GM21576 (cell line): ENCODE measurements around the gene GTF2F2.
"Not testable (repeated sequence)": the region's sequence is repeated elsewhere in the genome, so short reads cannot be mapped to it uniquely, and the experiment has no call there.

Experiments used
- ATAC-seq: cut with Tn5 transposase; IDR thresholded peaks from one replicate; pipeline ENCODE4 v1.9.1; 2021; ENCODE audit warnings: mild to moderate bottlenecking, moderate library complexity; ENCODE audit not compliant: unreplicated experiment

The GTF2F2 gene

DNA sequence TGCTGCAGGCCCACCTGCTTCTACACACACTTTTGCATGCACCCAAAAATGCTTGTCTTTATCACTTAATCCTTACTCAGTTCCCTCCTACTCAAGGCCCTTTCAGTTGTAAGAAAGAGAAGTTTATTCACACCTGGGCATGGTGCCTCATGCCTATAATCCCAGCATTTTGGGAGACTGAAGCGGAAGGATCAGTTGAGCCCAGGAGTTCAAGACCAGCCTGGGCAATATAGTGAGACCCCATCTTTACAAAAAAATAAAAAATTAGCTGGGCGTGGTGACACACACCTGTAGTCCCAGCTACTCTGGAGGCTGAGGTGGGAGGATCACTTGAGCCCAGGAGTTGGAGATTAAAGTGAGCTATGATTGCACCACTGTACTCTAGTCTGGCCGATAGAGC lies 178.2 kb downstream of the GTF2F2 start:
- ATAC-seq = not testable (repeated sequence)

DNA sequence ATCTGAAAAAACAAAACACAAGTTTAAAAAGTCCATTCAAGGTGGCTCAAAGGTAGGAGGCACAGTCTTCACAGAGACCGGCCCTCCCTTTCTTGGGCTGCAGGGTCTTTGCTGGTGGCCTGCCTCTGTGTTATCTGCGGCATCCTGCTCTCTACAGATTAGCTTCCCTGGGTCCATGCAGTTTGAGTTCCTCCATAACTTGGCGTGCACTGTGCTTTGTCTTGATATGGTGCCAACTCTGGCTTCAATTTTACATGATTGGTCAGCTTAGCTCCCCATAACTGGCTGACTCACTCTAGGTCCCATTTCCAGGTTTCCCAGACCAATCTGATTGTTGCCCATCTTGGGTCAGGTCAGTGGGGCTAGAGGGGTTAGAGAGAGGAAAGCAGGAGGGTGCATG lies 178.9 kb downstream of the GTF2F2 start:
- ATAC-seq = no peak

DNA sequence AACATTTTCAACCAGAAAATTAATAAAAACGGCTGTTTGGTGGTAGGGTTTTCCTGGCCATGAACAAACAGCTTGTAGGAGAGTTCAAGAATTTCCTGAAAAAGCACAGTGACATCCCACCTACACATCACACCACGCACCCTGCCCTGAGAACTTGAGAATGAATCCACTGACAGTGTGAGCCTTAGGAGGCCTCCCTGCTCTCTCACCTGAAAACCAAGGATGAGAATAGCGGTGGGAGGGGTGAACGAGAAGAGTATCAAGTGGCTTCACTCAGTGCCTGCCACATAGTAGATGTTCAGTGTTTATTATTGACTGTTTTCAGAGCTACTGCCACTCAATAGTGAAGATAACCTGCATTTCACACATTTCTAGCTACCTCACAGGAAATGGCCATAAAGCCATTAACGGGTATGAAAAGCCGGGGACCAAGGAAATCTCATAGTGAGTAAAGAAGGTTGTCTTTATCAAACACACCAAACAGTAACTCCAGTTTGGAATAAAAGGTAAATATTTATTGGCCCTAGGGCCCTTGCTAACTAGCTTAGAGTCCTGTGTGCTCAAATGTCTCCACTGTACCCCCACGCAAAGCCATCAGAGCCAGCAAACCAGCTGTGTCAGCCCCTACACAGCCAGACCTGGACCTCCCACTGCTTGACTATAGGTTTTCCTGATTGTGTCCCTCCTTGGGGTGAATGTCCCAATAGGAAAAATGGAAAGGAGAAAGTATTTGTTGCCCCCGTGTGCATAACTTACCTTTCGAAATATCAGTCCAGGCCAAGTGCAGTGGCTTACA lies 180.1 kb downstream of the GTF2F2 start:
- ATAC-seq = no peak

DNA sequence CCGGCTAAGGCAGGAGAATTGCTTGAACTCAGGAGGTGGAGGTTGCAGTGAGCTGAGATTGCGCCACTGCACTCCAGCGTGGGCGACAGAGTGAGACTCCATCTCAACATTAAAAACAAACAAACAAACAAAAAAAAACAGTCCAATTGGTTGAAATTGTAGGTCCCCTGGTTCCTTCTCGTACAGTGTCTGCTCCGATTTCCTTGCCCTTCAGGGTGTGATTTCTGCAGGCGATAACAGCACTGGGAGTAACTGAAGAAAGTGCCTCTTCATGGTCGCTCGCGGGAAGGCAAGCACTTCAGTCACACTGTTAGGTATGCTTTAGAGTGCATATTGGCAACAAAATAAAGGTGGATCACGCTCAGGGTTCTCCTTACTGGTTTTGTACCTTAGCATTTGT lies 181.0 kb downstream of the GTF2F2 start:
- no peak for ATAC-seq

DNA sequence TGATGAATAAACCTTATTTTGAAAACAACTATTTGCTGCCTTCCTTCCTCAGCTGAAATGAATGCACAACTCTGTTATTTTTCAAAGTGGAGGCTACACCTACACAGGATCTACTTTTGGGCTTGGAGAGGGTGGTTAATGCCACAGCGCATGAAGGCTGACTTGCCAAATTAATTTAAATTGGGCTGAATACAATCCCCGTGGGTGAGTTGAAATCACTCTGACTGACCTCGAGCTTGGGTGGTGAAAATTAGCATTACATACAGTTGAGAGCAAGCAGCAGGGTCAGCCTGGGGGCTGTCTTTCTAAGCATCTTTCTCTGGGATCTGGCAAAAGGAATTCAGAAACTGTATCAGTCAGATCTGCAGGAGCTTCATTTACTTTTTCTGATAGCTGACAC lies 182.2 kb downstream of the GTF2F2 start:
- ATAC-seq = no peak

DNA sequence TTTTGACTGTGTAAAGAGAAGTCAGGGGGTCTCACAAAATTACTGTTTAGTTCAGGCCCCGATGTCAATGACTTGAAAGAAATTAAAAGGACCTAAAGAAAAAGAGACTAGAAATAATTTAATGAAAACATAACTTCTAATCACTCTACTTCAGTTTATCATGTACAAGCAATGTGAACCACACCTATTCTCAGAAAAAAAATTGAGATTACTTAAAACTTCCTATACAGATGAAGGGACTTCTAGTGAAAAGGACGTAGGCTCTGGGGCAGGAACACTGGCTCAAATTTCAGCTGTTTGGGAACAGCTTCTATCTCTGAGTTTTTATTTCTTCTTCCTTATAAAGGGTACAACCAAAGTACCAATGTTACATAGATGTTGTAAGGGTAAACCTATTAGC lies 182.7 kb downstream of the GTF2F2 start:
- ATAC-seq = no peak

DNA sequence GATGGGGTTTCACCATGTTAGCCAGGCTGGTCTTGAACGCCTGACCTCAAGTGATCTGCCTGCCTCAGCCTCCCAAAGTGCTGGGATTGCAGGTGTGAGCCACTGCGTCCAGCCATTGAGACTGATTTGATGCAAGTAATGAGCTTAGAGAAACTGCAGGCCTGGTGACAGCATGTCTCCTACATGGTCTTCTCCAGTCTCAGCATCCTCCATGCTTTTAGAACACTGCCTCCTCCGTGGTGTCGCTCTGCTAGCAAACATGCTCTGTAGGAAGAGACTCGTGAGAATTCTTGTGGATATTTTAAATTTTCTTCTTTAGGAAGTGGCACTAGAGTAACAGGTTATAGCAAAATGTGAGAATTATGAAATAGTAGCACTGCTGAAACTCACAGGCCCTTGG lies 183.6 kb downstream of the GTF2F2 start:
- ATAC-seq = no peak

DNA sequence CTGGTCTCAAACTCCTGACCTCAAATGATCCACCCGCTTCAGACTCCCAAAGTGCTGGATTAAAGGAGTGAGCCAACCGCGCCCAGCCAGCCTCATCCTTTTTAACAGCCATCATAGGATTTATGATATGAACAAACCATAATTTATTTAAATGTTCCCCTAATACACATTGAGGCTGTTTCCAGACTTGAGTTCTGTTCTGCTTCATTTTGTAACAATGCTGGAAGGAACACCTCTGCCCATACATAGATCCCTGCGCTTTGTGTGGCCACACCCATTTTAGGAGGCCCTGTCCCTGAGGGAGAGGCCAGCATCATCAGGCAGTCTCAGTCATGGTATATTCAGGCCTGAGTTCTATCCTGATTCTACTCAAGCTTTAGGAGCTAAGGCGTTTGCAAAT lies 184.8 kb downstream of the GTF2F2 start:
- ATAC-seq = no peak

DNA sequence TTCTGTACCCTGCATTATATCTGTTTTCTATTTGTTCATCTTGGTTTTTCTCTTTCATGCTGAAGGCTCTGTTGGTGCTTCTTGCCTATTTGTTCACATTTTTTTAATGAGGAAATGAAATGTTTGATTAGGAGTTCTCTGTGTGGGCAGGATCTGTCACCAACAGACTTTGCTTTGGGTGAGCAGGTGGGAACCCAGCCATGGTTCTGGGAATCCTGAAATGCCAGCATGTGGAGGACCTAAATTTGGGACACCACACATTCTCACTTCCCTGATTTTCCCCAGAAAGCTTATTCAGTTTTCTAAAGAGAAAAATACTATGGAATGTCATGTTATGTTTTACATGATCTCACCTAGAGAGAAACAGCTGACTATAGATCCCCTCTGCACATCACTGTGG lies 186.7 kb downstream of the GTF2F2 start:
- ATAC-seq = no peak

DNA sequence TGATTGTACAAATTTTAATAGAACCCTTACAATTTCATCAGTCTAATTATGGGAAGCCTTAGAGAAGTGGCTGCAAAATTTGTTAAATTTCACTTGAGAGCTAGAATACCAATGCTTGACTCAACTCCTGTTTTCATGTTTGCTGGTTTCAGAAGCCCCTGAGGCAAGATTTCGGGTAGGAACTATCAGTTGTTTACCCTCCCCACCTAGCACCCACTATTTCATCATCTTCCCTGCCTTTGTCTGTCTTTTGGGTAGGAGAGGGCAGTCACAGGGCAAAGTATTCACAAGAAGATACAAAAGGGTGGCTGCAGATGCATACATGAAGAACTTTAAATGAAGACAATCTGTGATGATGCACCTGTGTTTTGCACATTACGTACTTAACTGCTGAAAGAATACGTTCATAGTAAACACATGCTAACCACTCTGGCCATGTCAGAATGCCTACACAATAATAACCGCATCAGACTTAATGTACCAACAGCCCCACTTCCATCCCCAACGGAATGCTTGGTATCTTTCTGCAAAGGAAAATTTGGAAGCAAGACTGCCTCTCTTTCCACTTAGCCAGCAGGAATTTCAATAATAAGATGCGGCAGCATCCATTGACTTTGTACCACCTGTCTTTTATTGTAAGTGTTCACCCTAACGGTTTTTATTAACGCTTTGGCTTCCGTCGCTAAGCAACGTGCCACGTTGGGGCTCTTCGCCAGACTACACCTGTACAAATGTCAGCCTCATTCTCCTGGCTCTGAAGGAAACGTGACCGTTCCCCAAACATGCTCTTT lies 190.2 kb downstream of the GTF2F2 start:
- no peak for ATAC-seq

DNA sequence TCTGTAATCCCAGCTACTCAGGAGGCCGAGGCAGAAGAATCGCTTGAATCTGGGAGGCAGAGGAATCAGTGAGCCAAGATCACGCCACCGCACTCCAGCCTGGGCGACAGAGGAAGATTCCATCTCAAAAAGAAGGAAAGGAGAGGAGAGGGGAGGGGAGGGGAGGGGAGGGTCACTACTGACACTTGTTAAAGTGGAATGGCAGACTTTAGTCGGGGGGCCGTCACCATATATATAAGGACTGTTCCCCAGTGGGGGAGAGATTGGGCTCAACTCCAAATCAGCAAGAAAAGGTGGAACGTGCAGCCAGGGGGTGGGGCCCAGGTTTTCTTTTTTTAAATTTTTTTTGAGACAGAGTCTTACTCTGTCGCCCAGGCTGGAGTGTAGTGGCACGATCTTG lies 194.5 kb downstream of the GTF2F2 start:
- ATAC-seq = no peak

DNA sequence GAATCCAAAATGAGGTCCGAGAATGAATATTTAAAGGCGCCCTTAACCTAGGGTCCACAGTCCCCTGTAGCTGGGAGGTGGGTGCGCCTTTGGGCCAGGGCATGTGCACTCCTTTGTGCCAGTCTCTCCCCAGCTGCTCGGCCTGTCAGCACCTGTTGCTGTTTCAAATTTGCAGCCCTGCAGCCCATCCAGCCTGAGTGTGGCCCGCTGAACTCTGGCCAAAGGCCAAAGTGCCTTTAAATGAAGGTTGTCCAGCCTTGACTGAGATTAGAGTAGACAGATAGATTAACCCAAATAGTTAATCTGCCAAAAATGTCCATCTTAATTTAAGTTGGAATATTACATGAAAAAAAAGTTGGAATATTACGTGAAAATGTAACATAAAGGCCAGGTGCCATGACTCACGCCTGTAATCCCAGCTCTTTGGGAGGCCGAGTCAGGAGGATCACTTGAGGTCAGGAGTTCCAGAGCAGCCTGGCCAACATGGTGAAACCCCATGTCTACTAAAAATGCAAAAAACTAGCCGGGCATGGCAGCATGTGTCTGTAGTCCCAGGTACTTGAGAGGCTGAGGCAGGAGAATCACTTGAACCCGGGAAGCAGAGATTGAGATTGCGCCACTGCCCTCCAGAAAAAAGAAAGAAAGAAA lies 195.3 kb downstream of the GTF2F2 start:
- ATAC-seq = no peak

DNA sequence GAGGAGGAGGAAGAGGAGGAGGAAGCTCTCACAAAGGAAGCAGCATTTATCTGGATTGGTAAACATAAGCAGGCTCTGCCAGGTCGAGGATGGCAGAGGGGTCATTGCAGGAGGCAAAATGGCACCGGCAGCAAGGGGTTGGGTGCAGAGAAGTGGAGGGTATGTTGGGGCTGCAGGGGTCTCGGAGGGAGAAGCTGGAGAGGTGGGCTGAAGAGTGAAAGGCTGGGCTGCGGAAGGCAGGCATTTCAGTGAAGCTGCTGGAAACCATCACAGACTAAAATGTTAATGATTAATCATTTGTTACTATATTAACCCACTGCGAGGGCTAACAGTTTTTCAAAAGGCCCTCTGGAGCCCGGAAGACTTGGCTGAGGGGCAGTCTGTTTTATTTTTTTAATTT lies 196.0 kb downstream of the GTF2F2 start:
- no peak for ATAC-seq

DNA sequence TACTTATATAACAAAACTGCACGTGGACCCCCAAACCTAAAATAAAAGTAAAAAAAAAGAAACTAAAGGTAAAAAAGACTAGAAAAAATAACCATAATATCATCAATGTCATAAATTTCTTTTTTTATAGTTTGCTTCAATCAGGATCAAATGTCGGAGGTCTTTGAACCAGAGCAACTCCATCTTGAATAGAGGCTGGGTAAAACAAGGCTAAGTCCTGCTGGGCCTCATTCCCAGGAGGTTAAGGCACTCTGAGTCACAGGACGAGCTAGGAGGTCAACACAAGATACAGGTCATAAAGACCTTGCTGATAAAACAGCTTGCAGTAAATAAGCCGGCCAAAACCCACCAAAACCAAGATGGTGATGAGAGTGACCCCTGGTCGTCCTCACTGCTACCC lies 196.7 kb downstream of the GTF2F2 start:
- ATAC-seq = no peak

DNA sequence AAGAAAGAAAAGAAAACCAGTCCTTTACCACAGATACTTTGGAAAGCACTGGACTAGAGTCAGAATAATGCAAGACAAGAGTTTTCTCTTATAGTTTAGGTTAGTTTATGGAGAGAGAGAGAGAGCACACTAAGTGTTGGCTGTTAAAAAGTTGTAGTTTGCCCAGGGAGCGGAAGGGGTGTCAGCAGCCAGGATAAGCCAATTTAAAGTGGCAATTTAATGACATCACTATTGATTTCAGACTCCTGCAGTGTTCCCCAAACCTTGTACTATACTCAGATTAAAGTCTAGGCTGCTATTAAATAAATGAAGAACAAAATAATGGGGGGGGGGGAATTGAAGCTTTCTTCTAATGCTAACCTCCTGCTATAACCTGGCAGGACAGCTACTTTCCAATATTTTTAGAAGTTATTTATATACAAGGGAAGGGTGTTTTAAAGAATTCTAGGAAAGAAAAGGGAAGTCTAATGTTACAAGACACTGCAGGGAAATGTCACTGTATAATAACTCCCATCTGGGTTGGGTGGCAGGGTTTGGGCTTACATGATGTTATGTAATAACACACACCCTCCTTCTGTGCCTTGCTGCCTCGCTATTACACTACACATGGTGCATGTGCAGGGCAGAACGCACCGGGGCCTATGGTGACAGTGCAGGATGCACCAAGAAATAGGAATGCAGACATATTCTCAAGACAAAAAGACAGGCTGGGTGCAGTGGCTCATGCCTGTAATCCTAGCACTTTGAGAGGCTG lies 200.7 kb downstream of the GTF2F2 start:
- ATAC-seq = no peak

DNA sequence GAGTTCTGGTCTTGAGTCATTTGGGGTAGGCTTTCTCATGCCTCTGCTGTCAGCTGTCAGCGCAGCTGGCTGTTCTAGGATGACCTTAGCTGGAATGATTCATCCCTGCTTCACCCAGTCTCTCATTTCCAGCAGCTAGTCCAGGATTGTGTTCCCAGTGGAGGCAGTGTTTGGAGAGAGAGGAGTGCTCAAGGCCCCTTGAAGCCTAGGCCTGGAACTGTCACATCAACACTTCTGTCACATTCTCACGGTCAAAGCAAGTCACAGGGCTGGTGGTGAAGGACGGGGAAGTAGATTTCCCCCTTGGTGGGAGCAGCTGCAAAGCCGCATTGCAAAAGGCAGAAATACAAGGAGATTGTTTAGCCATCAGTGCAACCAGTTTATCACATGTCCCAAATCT lies 205.5 kb downstream of the GTF2F2 start:
- no peak for ATAC-seq

DNA sequence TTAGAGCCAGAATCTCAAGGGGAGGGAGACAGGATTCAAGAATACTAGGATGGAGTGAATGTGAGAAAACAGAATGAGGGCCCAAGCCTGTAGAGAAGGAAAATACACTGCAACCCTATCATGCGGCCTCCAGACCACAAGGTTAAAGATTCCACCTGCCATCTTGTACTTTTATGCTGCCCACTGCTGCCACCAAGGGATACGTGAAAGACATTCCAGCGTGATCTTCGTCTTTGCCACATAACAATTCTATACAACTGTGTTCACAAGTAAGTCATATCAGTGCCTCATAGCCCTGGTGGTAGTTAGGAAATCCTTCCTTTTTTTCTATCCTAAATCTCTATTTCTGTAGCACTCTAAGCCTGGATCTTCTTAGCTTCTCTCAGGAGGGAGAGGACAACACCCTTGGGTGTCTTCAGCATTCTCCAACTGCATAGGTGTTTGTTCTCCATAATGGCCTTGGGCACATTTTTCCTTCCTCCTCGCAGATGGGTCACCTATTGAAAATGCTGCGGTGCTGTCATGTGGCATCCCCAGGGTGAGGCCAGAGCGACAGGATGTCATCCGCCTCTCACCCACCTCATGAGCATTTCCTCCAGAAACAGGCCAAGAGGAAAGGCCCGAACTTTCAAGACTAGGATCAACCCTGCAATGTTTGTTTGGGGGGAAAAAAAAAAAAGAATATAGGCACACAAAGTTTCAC lies 207.1 kb downstream of the GTF2F2 start:
- ATAC-seq = no peak

DNA sequence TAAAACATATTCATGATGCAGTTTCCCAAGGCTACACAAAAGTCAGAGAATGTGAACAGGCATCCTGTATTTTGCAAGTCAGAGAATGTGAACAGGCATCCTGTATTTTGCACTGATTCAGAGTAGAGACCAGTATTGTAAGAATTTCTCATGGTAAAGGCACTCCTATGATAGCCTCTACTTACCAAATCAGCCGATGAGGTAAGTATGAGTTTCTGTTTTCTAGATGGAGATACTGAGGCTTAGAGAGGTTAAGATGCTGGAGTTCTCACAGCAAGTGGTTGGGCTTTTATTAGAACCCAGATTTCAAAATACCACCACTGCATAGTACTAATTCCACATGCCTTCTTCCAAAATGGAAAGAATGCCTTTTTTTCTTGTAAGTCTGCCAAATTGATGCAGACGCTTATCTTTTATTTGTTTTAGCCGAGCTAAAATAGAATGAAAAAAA lies 208.4 kb downstream of the GTF2F2 start:
- ATAC-seq = no peak

DNA sequence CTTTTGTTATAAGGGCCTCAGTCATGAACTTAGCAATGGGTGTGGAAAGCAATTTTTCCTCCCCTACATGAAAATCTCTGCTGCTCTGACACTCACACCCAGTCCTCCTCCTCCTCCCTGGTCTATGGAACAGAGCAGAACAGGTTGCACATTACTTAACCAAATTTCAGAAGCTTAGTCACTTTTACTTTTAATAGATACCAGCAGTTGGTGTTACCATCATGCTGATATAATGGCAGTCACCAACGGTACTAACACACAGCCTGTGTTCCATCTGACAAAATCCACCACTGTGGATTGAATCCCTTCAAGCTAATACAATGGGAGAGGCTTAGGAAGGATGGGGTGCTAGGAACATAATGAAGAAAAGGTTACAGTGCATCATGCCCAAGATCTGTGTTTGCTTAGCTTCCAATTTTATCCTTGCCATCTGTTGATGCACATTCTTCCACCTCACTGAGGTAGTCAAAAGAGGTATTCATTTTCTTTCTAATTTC lies 210.9 kb downstream of the GTF2F2 start:
- ATAC-seq = no peak

DNA sequence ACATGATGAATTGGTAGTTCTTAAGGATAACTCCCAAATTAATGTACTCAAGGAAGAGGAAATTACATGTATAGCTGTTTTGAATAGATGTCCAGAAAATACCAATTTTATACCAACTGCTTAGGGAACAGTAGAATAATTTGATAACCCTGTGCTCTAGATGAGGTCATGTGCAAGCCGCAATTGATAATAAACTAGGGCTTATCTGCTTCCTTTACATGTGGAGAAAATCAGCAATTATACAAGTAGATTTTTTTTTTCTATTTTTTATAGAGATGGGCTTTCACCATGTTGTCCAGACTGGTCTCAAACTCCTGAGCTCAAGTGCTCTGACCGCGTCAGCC lies 211.4 kb downstream of the GTF2F2 start:
- no peak for ATAC-seq
